Smooth muscle cell (in vitro differentiated cells): ENCODE data around the gene GIPC3. TPM values are rescaled to one million over a fixed set of nuclear protein-coding genes. Genes with fewer than 3 reads are reported as not detected.

Source experiments
- DNase-seq: peaks from one replicate; lab custom pipeline; 2025; ENCODE audit not compliant: unreplicated experiment; lab: John Stamatoyannopoulos, UW
- H2AFZ ChIP-seq: fragments of 200-600 bp; sonication (generic); 2 replicates; pipeline ENCODE4 v1.6.0; 2016; ENCODE audit warnings: antibody characterized with exemption, low read depth, mild to moderate bottlenecking
- H3F3A ChIP-seq: fragments of 200-600 bp; sonication (generic); 2 replicates; pipeline ENCODE4 v1.6.0; 2017; ENCODE audit warnings: antibody characterized with exemption, low read depth
- H3K27ac ChIP-seq: fragments of 200-600 bp; sonication (generic); 2 replicates; pipeline ENCODE4 v1.5.1; 2016; ENCODE audit warnings: low read depth, mild to moderate bottlenecking
- H3K27me3 ChIP-seq: fragments of 200-600 bp; sonication (generic); 2 replicates; pipeline ENCODE4 v1.6.1; 2016; ENCODE audit warnings: low read depth, mild to moderate bottlenecking
- H3K36me3 ChIP-seq: fragments of 200-600 bp; sonication (generic); 2 replicates; pipeline ENCODE4 v1.5.1; 2016; ENCODE audit warnings: low read depth
- H3K4me1 ChIP-seq: fragments of 200-600 bp; sonication (generic); 2 replicates; pipeline ENCODE4 v1.5.1; 2016; ENCODE audit warnings: low read depth
- H3K4me2 ChIP-seq: fragments of 200-600 bp; sonication (generic); 2 replicates; pipeline ENCODE4 v1.6.0; 2016; ENCODE audit warnings: mild to moderate bottlenecking
- H3K4me3 ChIP-seq: fragments of 200-600 bp; sonication (generic); 2 replicates; pipeline ENCODE4 v1.5.1; 2016; ENCODE audit warnings: mild to moderate bottlenecking
- H3K79me2 ChIP-seq: fragments of 200-600 bp; sonication (generic); 2 replicates; pipeline ENCODE4 v1.6.0; 2016; ENCODE audit warnings: low read depth, mild to moderate bottlenecking
- H3K9ac ChIP-seq: fragments of 200-600 bp; sonication (generic); 2 replicates; pipeline ENCODE4 v1.6.0; 2016; ENCODE audit warnings: low read depth
- H3K9me3 ChIP-seq: fragments of 200-600 bp; sonication (generic); replicated peaks from 2 replicates; pipeline ENCODE4 v1.5.1; 2016; ENCODE audit warnings: low read depth
- H4K20me1 ChIP-seq: fragments of 200-600 bp; sonication (generic); 2 replicates; pipeline ENCODE4 v1.6.0; 2016; ENCODE audit warnings: low read depth
- WGBS: methylation state at CpG from one replicate; pipeline ENCODE4 v1.1.7; 2016; ENCODE audit warnings: low lambda C conversion rate; 5-methylcytosine and 5-hydroxymethylcytosine counted together
- polyA plus RNA-seq: library from polyadenylated mRNA; unstranded; fragments of >200 nt; fragmentation: Nextera tagmentation; extraction: Ambion mirVana; gene quantifications from 2 replicates; pipeline ENCODE4 v1.2.1, GENCODE V29; 2016
- total RNA-seq: library from RNA; depleted of rRNA; stranded (reverse); fragments of >200 nt; gene quantifications from 2 replicates; pipeline ENCODE4 v1.2.3, GENCODE V29; 2014
- TF ChIP-seq, protein P1 (sequence below): fragments of 200-600 bp; sonication (generic); IDR thresholded peaks from 2 replicates; pipeline ENCODE4 v1.5.1; 2017; ENCODE audit warnings: borderline replicate concordance, mild to moderate bottlenecking, antibody characterized with exemption; ENCODE audit not compliant: insufficient read depth, poor library complexity, severe bottlenecking

GIPC3 gene
- total and polyA plus RNA-seq, 2 experiments from 2014 or later = 0.13 to 0.96 TPM

DNA sequence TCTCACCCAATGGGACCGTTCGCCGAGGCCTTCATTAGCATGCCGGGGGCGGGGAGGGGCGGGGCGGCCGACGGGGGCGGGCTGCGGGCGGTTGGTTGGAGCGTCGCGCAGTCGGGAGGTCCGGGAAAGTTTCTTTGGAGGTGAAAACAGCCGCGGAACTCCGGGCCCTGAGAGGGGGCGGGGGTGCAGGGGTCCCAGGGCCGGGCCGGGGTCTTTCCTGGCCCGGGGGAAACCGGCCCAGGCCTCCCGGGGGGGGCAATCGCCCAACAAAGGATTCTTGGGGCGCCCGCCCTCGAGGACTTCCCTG, 12.5 kb upstream of the GIPC3 start, which contains the start of gene HMG20B:
HMG20B (plus strand) TSS at position 90 of the 307 bp plus-strand sequence. CDS start 366 bp downstream, outside the sequence.
- Histone ChIP-seq H3K4me2 (peak within 1 kb of the TSS; percentile 99), H3F3A (peaks cover 13% of the 10 kb centered on the region), H3K27ac (peak within 1 kb of the TSS; percentile 72), H3K36me3 (no peaks in the 10 kb centered on the region), H3K9me3 (no peaks in the 10 kb centered on the region), H2AFZ (peak within 1 kb of the TSS; percentile 97), H3K79me2 (no peaks in the 10 kb centered on the region), H4K20me1 (peaks cover 28% of the 10 kb centered on the region), H3K4me3 (peak within 1 kb of the TSS; percentile 95), H3K9ac (peak within 1 kb of the TSS; percentile 97), H3K4me1 (peaks cover 14% of the 10 kb centered on the region), H3K27me3 (no peaks in the 10 kb centered on the region)
- TF ChIP-seq, protein P1, sequence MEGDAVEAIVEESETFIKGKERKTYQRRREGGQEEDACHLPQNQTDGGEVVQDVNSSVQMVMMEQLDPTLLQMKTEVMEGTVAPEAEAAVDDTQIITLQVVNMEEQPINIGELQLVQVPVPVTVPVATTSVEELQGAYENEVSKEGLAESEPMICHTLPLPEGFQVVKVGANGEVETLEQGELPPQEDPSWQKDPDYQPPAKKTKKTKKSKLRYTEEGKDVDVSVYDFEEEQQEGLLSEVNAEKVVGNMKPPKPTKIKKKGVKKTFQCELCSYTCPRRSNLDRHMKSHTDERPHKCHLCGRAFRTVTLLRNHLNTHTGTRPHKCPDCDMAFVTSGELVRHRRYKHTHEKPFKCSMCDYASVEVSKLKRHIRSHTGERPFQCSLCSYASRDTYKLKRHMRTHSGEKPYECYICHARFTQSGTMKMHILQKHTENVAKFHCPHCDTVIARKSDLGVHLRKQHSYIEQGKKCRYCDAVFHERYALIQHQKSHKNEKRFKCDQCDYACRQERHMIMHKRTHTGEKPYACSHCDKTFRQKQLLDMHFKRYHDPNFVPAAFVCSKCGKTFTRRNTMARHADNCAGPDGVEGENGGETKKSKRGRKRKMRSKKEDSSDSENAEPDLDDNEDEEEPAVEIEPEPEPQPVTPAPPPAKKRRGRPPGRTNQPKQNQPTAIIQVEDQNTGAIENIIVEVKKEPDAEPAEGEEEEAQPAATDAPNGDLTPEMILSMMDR = no peak
- WGBS = 2% methylated on average over 25 of the region's 30 CpGs
- no peak for DNase-seq

GRCh38 chr19:3573162-3573857, 12.0 kb upstream of the GIPC3 start:
- H4K20me1 ChIP-seq = peaks cover 30% of the 10 kb centered on the region
- H3K79me2 ChIP-seq = no peaks in the 10 kb centered on the region
- H3K27me3 ChIP-seq = no peaks in the 10 kb centered on the region
- no peaks in the 10 kb centered on the region for H3K36me3 ChIP-seq
- H3K4me3 ChIP-seq = peak overlapping the region; percentile 95
- H3K4me1 ChIP-seq = peaks cover 14% of the 10 kb centered on the region
- peak overlapping the region; percentile 99 for H3K4me2 ChIP-seq
- no peaks in the 10 kb centered on the region for H3K9me3 ChIP-seq
- H3K9ac ChIP-seq = peak overlapping the region; percentile 97
- TF ChIP-seq, protein P1 = no peak
- peak overlapping the region; percentile 54 for H2AFZ ChIP-seq
- DNase-seq = no peak
- 1% methylated on average over 48 of the region's 60 CpGs for WGBS
- peaks cover 15% of the 10 kb centered on the region for H3F3A ChIP-seq
- H3K27ac ChIP-seq = peak overlapping the region; percentile 72

DNA sequence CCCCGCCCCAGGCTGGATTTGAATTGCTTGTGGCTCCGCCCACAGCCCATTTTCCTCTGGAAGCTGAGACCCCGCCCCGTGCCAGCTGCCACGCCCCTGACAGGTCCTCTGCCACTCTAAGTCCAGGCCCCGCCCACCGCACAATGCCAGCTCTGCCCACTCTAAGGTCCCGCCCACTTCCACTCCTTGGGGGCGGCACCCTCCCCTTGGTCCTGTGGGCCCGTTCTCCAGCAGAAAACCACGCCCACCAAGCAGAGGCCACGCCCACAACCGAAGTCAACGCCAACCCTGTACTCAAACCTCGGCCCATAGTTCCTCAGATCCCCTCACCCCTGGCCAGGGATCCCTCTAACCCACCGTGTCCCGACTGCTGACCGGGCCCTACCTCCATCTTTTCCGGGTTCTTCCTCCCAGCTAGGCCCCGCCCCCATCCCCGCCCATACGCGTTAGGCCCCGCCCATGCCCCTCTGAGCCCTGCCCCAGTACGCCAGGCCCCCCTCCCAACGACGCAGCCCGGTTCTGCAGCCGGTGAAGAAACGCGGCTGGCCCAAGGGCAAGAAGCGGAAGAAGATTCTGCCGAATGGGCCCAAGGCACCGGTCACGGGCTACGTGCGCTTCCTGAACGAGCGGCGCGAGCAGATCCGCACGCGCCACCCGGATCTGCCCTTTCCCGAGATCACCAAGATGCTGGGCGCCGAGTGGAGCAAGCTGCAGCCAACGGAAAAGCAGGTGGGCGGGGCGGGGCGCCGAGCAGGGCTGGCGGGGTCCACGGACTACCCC, 11.2 kb upstream of the GIPC3 start:
- Histone ChIP-seq H4K20me1 (peaks cover 35% of the 10 kb centered on the region), H3K79me2 (no peaks in the 10 kb centered on the region), H3F3A (peaks cover 22% of the 10 kb centered on the region), H3K4me1 (peaks cover 14% of the 10 kb centered on the region), H3K9ac (no peak overlapping the region), H3K4me2 (peak overlapping the region; percentile 99), H3K27ac (no peak overlapping the region), H3K27me3 (no peaks in the 10 kb centered on the region), H3K36me3 (no peaks in the 10 kb centered on the region), H3K4me3 (peak overlapping the region; percentile 95), H3K9me3 (no peaks in the 10 kb centered on the region), H2AFZ (no peak overlapping the region)
- TF ChIP-seq, protein P1 = no peak
- peak; percentile 76 for DNase-seq
- WGBS = 41% methylated on average over 40 of the region's 55 CpGs
